GM12878 (cell line): ENCODE results near the gene MRPS15.

Experiments
- BHLHE40 ChIP-seq, 2 experiments: fragments of 450-650 bp in 1 of 2; IDR thresholded peaks; 2 replicates each; pipeline ENCODE4 v1.6.1; 2011 to 2017; ENCODE audit warnings: low read depth in 2 of 2, borderline replicate concordance in 1 of 2, improper control_type of control experiment in 1 of 2, low read length in 1 of 2, mild to moderate bottlenecking in 1 of 2
- CTCF ChIP-seq, 3 experiments: IDR thresholded peaks in 2 of 3; conservative IDR thresholded peaks in 1 of 3; 2 replicates each; pipeline ENCODE4 v1.5.1; 2011; ENCODE audit warnings: low read depth in 3 of 3, low read length in 3 of 3, mild to moderate bottlenecking in 3 of 3, control low read depth in 2 of 3, moderate library complexity in 2 of 3, inconsistent platforms in 1 of 3, mixed read lengths in 1 of 3; ENCODE audit not compliant: control insufficient read depth in 2 of 3, insufficient read depth in 1 of 3; ENCODE audit errors: extremely low read depth in 1 of 3

GRCh38 chr1:36414384-36414783 lies 49.8 kb downstream of the MRPS15 start:
- TF ChIP-seq CTCF (IDR thresholded peaks at IDR 0.05 in 2 of 3, conservative IDR thresholded peaks at IDR 0.05 in 1 of 3; ENCODE audit: control insufficient read depth in 2 of 3, extremely low read depth in 1 of 3, insufficient read depth in 1 of 3, low read depth in 3 of 3, low read length in 3 of 3) (no peak), BHLHE40 (IDR thresholded peaks at IDR 0.05; ENCODE audit: borderline replicate concordance in 1 of 2, low read depth in 2 of 2, low read length in 1 of 2) (no peak)
